Common myeloid progenitor, CD34-positive (primary cell): ENCODE data around the gene GRK3.
"Not testable (repeated sequence)": the region's sequence is repeated elsewhere in the genome, so short reads cannot be mapped to it uniquely, and the experiment has no call there.

Experiments used
- CTCF ChIA-PET: fragments of 350-600 bp; sonication (Branson Sonifier 250); formaldehyde crosslinking; loops from one replicate; lab custom pipeline; 2021; ENCODE audit warnings: antibody characterized with exemption; lab: Charles Lee
- POLR2A ChIA-PET: fragments of 350-600 bp; sonication (Branson Sonifier 250); formaldehyde crosslinking; loops from one replicate; lab custom pipeline; 2021; ENCODE audit warnings: antibody characterized with exemption; lab: Charles Lee
- DNase-seq, 3 donors: peaks; one replicate each; pipeline versions ENCODE4 v3.0.0 to v3.0.0-alpha.2; 2013
- H3K27ac ChIP-seq, 2 experiments: 1 replicate in 1 of 2; 2 replicates in 1 of 2; pipeline ENCODE4 v1.7.0; 2013; ENCODE audit warnings: inconsistent platforms in 2 of 2, low read length in 2 of 2, mild to moderate bottlenecking in 2 of 2, low read depth in 1 of 2, moderate library complexity in 1 of 2; ENCODE audit not compliant: severe bottlenecking in 2 of 2, insufficient read depth in 1 of 2, poor library complexity in 1 of 2
- H3K27me3 ChIP-seq, 5 experiments: replicated peaks in 2 of 5; 1 replicate in 3 of 5; 2 replicates in 2 of 5; pipeline versions ENCODE4 v1.6.1 to v1.7.0; 2013; ENCODE audit warnings: low read length in 4 of 5, mild to moderate bottlenecking in 2 of 5, moderate library complexity in 2 of 5, inconsistent platforms in 1 of 5; ENCODE audit not compliant: insufficient read depth in 5 of 5, control insufficient read depth in 4 of 5
- H3K36me3 ChIP-seq, 4 experiments: 1 replicate in 2 of 4; 2 replicates in 2 of 4; pipeline versions ENCODE4 v1.6.1 to v1.7.0; 2013; ENCODE audit warnings: low read length in 3 of 4, control low read depth in 1 of 4, mild to moderate bottlenecking in 1 of 4; ENCODE audit not compliant: control insufficient read depth in 4 of 4, insufficient read depth in 4 of 4
- H3K4me1 ChIP-seq, 4 experiments: 1 replicate in 3 of 4; 2 replicates in 1 of 4; pipeline versions ENCODE4 v1.6.1 to v1.7.1; 2013; ENCODE audit warnings: low read length in 3 of 4, mild to moderate bottlenecking in 3 of 4, control low read depth in 1 of 4, inconsistent platforms in 1 of 4, moderate library complexity in 1 of 4; ENCODE audit not compliant: control insufficient read depth in 4 of 4, insufficient read depth in 4 of 4; ENCODE audit errors: control extremely low read depth in 1 of 4
- H3K4me3 ChIP-seq, 7 experiments: 1 replicate in 4 of 7; 2 replicates in 3 of 7; pipeline versions ENCODE4 v1.5.1 to v1.7.0; 2013; ENCODE audit warnings: mild to moderate bottlenecking in 7 of 7, low read length in 6 of 7, moderate library complexity in 6 of 7, inconsistent platforms in 2 of 7, low read depth in 2 of 7, control low read depth in 1 of 7; ENCODE audit not compliant: insufficient read depth in 4 of 7, control insufficient read depth in 1 of 7; ENCODE audit errors: extremely low read depth in 1 of 7
- H3K9me3 ChIP-seq, 5 experiments: 1 replicate in 4 of 5; 2 replicates in 1 of 5; pipeline versions ENCODE4 v1.6.1 to v1.7.1; 2013; ENCODE audit warnings: low read length in 4 of 5, mild to moderate bottlenecking in 2 of 5, inconsistent platforms in 1 of 5, low read depth in 1 of 5, moderate library complexity in 1 of 5; ENCODE audit not compliant: control insufficient read depth in 4 of 5, insufficient read depth in 2 of 5; ENCODE audit errors: control extremely low read depth in 1 of 5
- WGBS: methylation state at CpG from one replicate; pipeline ENCODE4 v1.1.5; 2013; ENCODE audit not compliant: insufficient coverage; 5-methylcytosine and 5-hydroxymethylcytosine counted together

Gene GRK3

GRCh38 chr22:25555586-25555985 lies 8.9 kb upstream of the GRK3 start:
- H3K27ac ChIP-seq, result no peak overlapping the region
- no peaks in the 10 kb centered on the region for H3K9me3 ChIP-seq
- ChIA-PET POLR2A (interaction anchor here (0.8 kb wide), 1 partner anchor 503 kb away, joined by 4 read pairs; no protein-coding TSS in a partner anchor), CTCF (interaction anchor here (0.7 to 1.1 kb wide), 2 partner anchors 11 to 318 kb away, joined by 3 to 4 read pairs; no protein-coding TSS in a partner anchor)
- DNase-seq, result no peak
- no peaks in the 10 kb centered on the region for H3K36me3 ChIP-seq
- 100% methylated on average over 1 of the region's 4 CpGs for WGBS
- H3K4me1 ChIP-seq, result peaks cover 3 to 16% (median 7%) of the 10 kb centered on the region in 4 experiments
- no peak overlapping the region for H3K4me3 ChIP-seq
- H3K27me3 ChIP-seq, result peaks cover 0 to 2% (median 0%) of the 10 kb centered on the region in 5 experiments

- Histone ChIP-seq H3K9me3 (no peaks in the 10 kb centered on the region), H3K27me3 (peaks cover 0 to 2% (median 0%) of the 10 kb centered on the region in 5 experiments), H3K36me3 (no peaks in the 10 kb centered on the region), H3K4me3 (no peak overlapping the region), H3K4me1 (peaks cover 0 to 4% (median 1%) of the 10 kb centered on the region in 4 experiments), H3K27ac (no peak overlapping the region)
- POLR2A ChIA-PET, result no interaction called here
- DNase-seq, result no peak
- CTCF ChIA-PET, result interaction anchor here (1.0 kb wide), 1 partner anchor 155 kb away, joined by 3 read pairs; no protein-coding TSS in a partner anchor
- 97% methylated on average over 5 of the region's 5 CpGs for WGBS
These were observed 7.3 kb upstream of the GRK3 start for GRCh38 chr22:25557218-25557617.

- POLR2A ChIA-PET, result no interaction called here
- peaks cover 0 to 2% (median 0%) of the 10 kb centered on the region in 5 experiments for H3K27me3 ChIP-seq
- no peaks in the 10 kb centered on the region for H3K36me3 ChIP-seq
- no peak overlapping the region for H3K27ac ChIP-seq
- 100% methylated on average over 4 of the region's 4 CpGs for WGBS
- DNase-seq, result no peak
- CTCF ChIA-PET, result no interaction called here
- no peak overlapping the region for H3K4me3 ChIP-seq
- H3K4me1 ChIP-seq, result peaks cover 2 to 6% (median 4%) of the 10 kb centered on the region in 4 experiments
- H3K9me3 ChIP-seq, result no peaks in the 10 kb centered on the region
These were observed 6.1 kb upstream of the GRK3 start for GRCh38 chr22:25558341-25558740.

- H3K27ac ChIP-seq, DNase-seq, H3K27me3 ChIP-seq, H3K36me3 ChIP-seq, CTCF ChIA-PET, POLR2A ChIA-PET, H3K4me3 ChIP-seq, H3K9me3 ChIP-seq: not testable (repeated sequence)
- peaks cover 2 to 18% (median 15%) of the 10 kb centered on the region in 4 experiments for H3K4me1 ChIP-seq
- WGBS, result no CpG with 5 or more reads among the region's 4 CpGs
These were observed 4.6 kb upstream of the GRK3 start for GRCh38 chr22:25559910-25560309.

GRCh38 chr22:25561182-25561581 lies 3.3 kb upstream of the GRK3 start:
- H3K9me3 ChIP-seq, POLR2A ChIA-PET, H3K27ac ChIP-seq, H3K4me3 ChIP-seq, H3K36me3 ChIP-seq, H3K27me3 ChIP-seq, DNase-seq: not testable (repeated sequence)
- CTCF ChIA-PET, result interaction anchor here (1.0 kb wide), 1 partner anchor 13 kb away, joined by 3 read pairs; no protein-coding TSS in a partner anchor
- no CpG with 5 or more reads among the region's 3 CpGs for WGBS
- H3K4me1 ChIP-seq, result peaks cover 8 to 28% (median 26%) of the 10 kb centered on the region in 4 experiments

- H3K4me3 ChIP-seq, POLR2A ChIA-PET, H3K27ac ChIP-seq, H3K9me3 ChIP-seq, H3K36me3 ChIP-seq, H3K27me3 ChIP-seq: not testable (repeated sequence)
- 100% methylated on average over 1 of the region's 1 CpG for WGBS
- CTCF ChIA-PET, result interaction anchor here (2.5 kb wide), 1 partner anchor 8 kb away, joined by 7 read pairs; no protein-coding TSS in a partner anchor
- H3K4me1 ChIP-seq, result peaks cover 7 to 34% (median 31%) of the 10 kb centered on the region in 4 experiments
- peak in 1 of 3 donors; percentile 33 for DNase-seq
These were observed 2.5 kb upstream of the GRK3 start for GRCh38 chr22:25561927-25562326.

- H3K36me3 ChIP-seq, POLR2A ChIA-PET, H3K27me3 ChIP-seq, H3K27ac ChIP-seq, H3K9me3 ChIP-seq: not testable (repeated sequence)
- Histone ChIP-seq H3K4me3 (peak overlapping the region in 6 of 7 experiments; percentile 71 to 93 (median 90)), H3K4me1 (peaks cover 7 to 45% (median 43%) of the 10 kb centered on the region in 4 experiments)
- DNase-seq, result peak in 2 of 3 donors; percentile 34 to 53
- 26% methylated on average over 3 of the region's 10 CpGs for WGBS
- CTCF ChIA-PET, result interaction anchor here (1.2 to 2.5 kb wide), 2 partner anchors 9 to 16 kb away, joined by 5 to 7 read pairs; no protein-coding TSS in a partner anchor
These were observed 1.3 kb upstream of the GRK3 start for GRCh38 chr22:25562966-25563760.
